ENCODE results near the gene ZNF692.

GRCh38 chr1:248817065-248817464 is 41.8 kb downstream of the ZNF692 start:
- no peak for TF ChIP-seq CTCF (IDR thresholded peaks at IDR 0.05)
- TF ChIP-seq EP300 (IDR thresholded peaks at IDR 0.05), result no peak
- no peak for TF ChIP-seq POLR2A (IDR thresholded peaks at IDR 0.05)

All from upper lobe of left lung (tissue), 4 donors.